OCI-LY1 (cell line): ENCODE measurements around the gene SUSD3.

Source experiments
- H2AFZ ChIP-seq: fragments of 200-600 bp; sonication (generic), shearing (Covaris generic); 2 replicates; pipeline ENCODE4 v1.6.0; 2014; ENCODE audit warnings: antibody characterized with exemption, mild to moderate bottlenecking, low read length
- H3F3A ChIP-seq: fragments of 200-600 bp; sonication (generic), shearing (Covaris generic); 2 replicates; pipeline ENCODE4 v1.6.0; 2014; ENCODE audit warnings: mild to moderate bottlenecking, antibody characterized with exemption, low read length, moderate library complexity; ENCODE audit not compliant: insufficient read depth
- H3K27ac ChIP-seq: fragments of 200-600 bp; sonication (generic); 2 replicates; pipeline ENCODE4 v1.5.1; 2014; ENCODE audit warnings: low read length, mixed run types, mild to moderate bottlenecking, low read depth; ENCODE audit not compliant: poor library complexity, severe bottlenecking
- H3K27me3 ChIP-seq: fragments of 200-600 bp; sonication (generic); 2 replicates; pipeline ENCODE4 v1.6.0; 2014; ENCODE audit warnings: antibody characterized with exemption, mild to moderate bottlenecking, low read length, moderate library complexity; ENCODE audit not compliant: insufficient read depth
- H3K36me3 ChIP-seq: fragments of 200-600 bp; sonication (generic); 2 replicates; pipeline ENCODE4 v1.6.1; 2014; ENCODE audit warnings: mild to moderate bottlenecking, antibody characterized with exemption, low read length, moderate library complexity, mixed read lengths; ENCODE audit not compliant: insufficient read depth
- H3K4me1 ChIP-seq: fragments of 200-600 bp; sonication (generic); 2 replicates; pipeline ENCODE4 v1.5.1; 2014; ENCODE audit warnings: mild to moderate bottlenecking, low read length, moderate library complexity; ENCODE audit not compliant: insufficient read depth, severe bottlenecking
- H3K4me2 ChIP-seq: fragments of 200-600 bp; sonication (generic), shearing (Covaris generic); 2 replicates; pipeline ENCODE4 v1.6.1; 2014; ENCODE audit warnings: low read length
- H3K4me3 ChIP-seq: fragments of 200-600 bp; sonication (generic); 2 replicates; pipeline ENCODE4 v1.5.1; 2014; ENCODE audit warnings: low read length, low read depth, mild to moderate bottlenecking, mixed read lengths; ENCODE audit not compliant: poor library complexity, severe bottlenecking
- H3K79me2 ChIP-seq: fragments of 200-600 bp; shearing (Covaris generic); 2 replicates; pipeline ENCODE4 v1.6.1; 2016; ENCODE audit warnings: mixed run types, low read length, mixed read lengths; ENCODE audit not compliant: insufficient read depth
- H3K9ac ChIP-seq: fragments of 200-600 bp; sonication (generic), shearing (Covaris generic); 2 replicates; pipeline ENCODE4 v1.6.1; 2014; ENCODE audit warnings: mild to moderate bottlenecking, low read length, mixed read lengths
- H3K9me2 ChIP-seq: fragments of 200-600 bp; sonication (generic), shearing (Covaris generic); 2 replicates; pipeline ENCODE4 v1.6.1; 2014; ENCODE audit warnings: low read depth, mild to moderate bottlenecking, low read length, mixed read lengths
- H3K9me3 ChIP-seq: fragments of 200-600 bp; shearing (Covaris generic); 2 replicates; pipeline ENCODE4 v1.6.1; 2014; ENCODE audit warnings: low read length, mixed read lengths
- H4K20me1 ChIP-seq: fragments of 200-600 bp; sonication (generic), shearing (Covaris generic); 2 replicates; pipeline ENCODE4 v1.6.0; 2016; ENCODE audit warnings: mild to moderate bottlenecking, low read length; ENCODE audit not compliant: insufficient read depth
- CTCF ChIP-seq: fragments of 200-600 bp; sonication (generic), shearing (Covaris generic); IDR thresholded peaks from 2 replicates; pipeline ENCODE4 v1.5.1; 2017; ENCODE audit warnings: mild to moderate bottlenecking, antibody characterized with exemption, low read length, moderate library complexity, mixed read lengths
- EZH2 ChIP-seq: fragments of 200-600 bp; sonication (generic), shearing (Covaris generic); IDR thresholded peaks from 2 replicates; pipeline ENCODE4 v1.8.0; 2017; ENCODE audit warnings: borderline replicate concordance, mixed run types, mild to moderate bottlenecking, antibody characterized with exemption, low read length, moderate library complexity, mixed read lengths

Gene SUSD3

GRCh38 chr9:93092251-93092991 is 33.9 kb downstream of the SUSD3 start:
- Histone ChIP-seq H3K9me3 (no peaks in the 10 kb centered on the region), H3K27ac (peak overlapping the region; percentile 90)

GRCh38 chr9:93093127-93093876 is 34.8 kb downstream of the SUSD3 start:
- Histone ChIP-seq H3K9me2 (no peaks in the 10 kb centered on the region), H3K4me1 (peaks cover 75% of the 10 kb centered on the region), H2AFZ (no peak overlapping the region), H4K20me1 (no peaks in the 10 kb centered on the region), H3K9me3 (no peaks in the 10 kb centered on the region), H3K4me3 (peak overlapping the region; percentile 8), H3F3A (no peaks in the 10 kb centered on the region), H3K4me2 (peak overlapping the region; percentile 37; the same call in 1 of the 2 replicates), H3K27me3 (no peaks in the 10 kb centered on the region), H3K36me3 (peaks cover 4% of the 10 kb centered on the region; the same call in 1 of the 2 replicates), H3K27ac (peak overlapping the region; percentile 90), H3K9ac (no peak overlapping the region; the same call in 1 of the 2 replicates), H3K79me2 (no peaks in the 10 kb centered on the region)
- no peak for TF ChIP-seq EZH2

More at GRCh38 chr9:93092251-93092991, 33.9 kb downstream of the SUSD3 start:
- H3K4me3 ChIP-seq: no peak overlapping the region
- H3K27me3 ChIP-seq: no peaks in the 10 kb centered on the region
- H2AFZ ChIP-seq: no peak overlapping the region
- H3K9ac ChIP-seq: no peak overlapping the region
- no peaks in the 10 kb centered on the region for H3F3A ChIP-seq
- H3K36me3 ChIP-seq: peaks cover 4% of the 10 kb centered on the region
- TF ChIP-seq CTCF (no peak), EZH2 (no peak)
- no peak overlapping the region for H3K4me2 ChIP-seq
- H3K9me2 ChIP-seq: no peaks in the 10 kb centered on the region
- no peaks in the 10 kb centered on the region for H3K79me2 ChIP-seq
- no peaks in the 10 kb centered on the region for H4K20me1 ChIP-seq
- H3K4me1 ChIP-seq: peaks cover 66% of the 10 kb centered on the region

GRCh38 chr9:93093877-93094657 is 35.6 kb downstream of the SUSD3 start:
- TF ChIP-seq CTCF (no peak), EZH2 (no peak)
- H3K4me3 ChIP-seq: peak overlapping the region; percentile 8
- H3K9ac ChIP-seq: no peak overlapping the region; the same call in 1 of the 2 replicates
- H3K27me3 ChIP-seq: no peaks in the 10 kb centered on the region
- H3K9me3 ChIP-seq: no peaks in the 10 kb centered on the region
- no peaks in the 10 kb centered on the region for H4K20me1 ChIP-seq
- peak overlapping the region; percentile 92 for H3K4me2 ChIP-seq
- no peaks in the 10 kb centered on the region for H3K36me3 ChIP-seq
- no peaks in the 10 kb centered on the region for H3K9me2 ChIP-seq
- H3F3A ChIP-seq: no peaks in the 10 kb centered on the region
- peak overlapping the region; percentile 90 for H3K27ac ChIP-seq
- no peaks in the 10 kb centered on the region for H3K79me2 ChIP-seq
- H3K4me1 ChIP-seq: peaks cover 79% of the 10 kb centered on the region
- no peak overlapping the region for H2AFZ ChIP-seq
